HG02884 (cell line): ENCODE results near the gene KLF12.

Experiments used
- ATAC-seq: cut with Tn5 transposase; IDR thresholded peaks from one replicate; pipeline ENCODE4 v1.9.1; 2021; ENCODE audit warnings: mild to moderate bottlenecking, moderate library complexity; ENCODE audit not compliant: unreplicated experiment

Gene KLF12

GRCh38 chr13:74134221-74134776 lies at the start of gene KLF12:
KLF12 (minus strand) TSS chr13:74134404.
- peak; percentile 51 for ATAC-seq

GRCh38 chr13:74182491-74182890 lies 48.3 kb upstream of the KLF12 start:
- no peak for ATAC-seq

DNA sequence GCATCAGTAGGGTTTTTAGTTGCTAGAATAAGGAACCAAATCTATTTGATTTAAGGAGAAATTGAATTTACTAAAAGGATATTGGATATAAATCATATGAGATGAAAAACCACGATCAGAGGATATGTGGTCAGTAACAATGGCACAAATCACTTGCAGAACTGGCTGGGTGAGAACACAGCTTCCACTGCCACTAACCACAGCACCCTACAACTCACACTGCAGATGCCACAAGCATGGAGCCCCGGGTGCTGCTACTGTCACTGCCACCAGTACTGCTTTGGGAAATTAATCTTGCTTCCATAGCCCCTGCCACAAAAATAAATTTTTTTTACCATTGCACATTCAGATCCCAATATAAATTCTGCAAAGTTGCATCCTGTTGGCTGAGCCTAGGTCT lies 40.6 kb upstream of the KLF12 start:
- no peak for ATAC-seq

- ATAC-seq, result no peak
Observed at GRCh38 chr13:74173822-74174221, 39.6 kb upstream of the KLF12 start.

GRCh38 chr13:74171641-74172040 lies 37.4 kb upstream of the KLF12 start:
- ATAC-seq, result no peak

DNA sequence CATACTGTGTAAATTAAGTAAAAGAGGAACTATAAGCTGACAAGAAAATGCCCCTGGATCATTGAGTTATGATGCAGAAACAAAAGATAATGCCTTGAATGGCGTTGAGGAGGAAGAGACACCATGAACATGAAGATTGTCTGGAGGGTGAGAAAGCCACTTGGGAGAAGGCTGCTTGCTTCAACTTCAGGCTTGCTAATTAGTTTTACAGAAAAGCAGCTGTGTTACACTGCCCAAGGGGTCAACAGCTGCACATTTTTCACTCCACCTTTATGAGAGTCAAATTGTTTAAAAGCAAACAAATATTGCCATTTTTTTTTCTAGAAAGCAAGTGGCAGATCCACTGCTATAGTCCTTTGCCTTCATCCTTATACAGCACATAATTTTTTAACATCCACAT lies 35.5 kb upstream of the KLF12 start:
- no peak for ATAC-seq

DNA sequence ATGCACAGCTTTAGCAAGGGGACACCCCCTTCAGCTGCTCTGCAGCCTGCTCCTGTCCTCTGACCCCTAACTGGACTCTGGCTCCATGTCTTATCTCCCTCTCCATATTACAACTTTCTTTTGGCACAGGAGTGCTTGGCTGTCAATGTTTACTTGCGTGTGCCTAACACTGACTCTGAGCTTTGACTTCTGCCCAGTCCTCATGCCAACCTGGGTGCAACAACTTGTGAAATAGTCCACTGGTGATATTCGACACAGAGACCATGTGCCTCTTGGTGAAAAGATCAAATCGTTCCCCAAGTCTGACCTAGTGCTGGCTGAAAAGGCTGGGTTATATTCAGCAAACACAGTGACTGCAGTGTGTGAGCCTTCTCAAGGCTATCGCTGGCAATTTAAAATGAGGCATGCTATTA lies 34.1 kb upstream of the KLF12 start:
- no peak for ATAC-seq

- ATAC-seq, result no peak
Observed at GRCh38 chr13:74166261-74167004, 32.2 kb upstream of the KLF12 start.

DNA sequence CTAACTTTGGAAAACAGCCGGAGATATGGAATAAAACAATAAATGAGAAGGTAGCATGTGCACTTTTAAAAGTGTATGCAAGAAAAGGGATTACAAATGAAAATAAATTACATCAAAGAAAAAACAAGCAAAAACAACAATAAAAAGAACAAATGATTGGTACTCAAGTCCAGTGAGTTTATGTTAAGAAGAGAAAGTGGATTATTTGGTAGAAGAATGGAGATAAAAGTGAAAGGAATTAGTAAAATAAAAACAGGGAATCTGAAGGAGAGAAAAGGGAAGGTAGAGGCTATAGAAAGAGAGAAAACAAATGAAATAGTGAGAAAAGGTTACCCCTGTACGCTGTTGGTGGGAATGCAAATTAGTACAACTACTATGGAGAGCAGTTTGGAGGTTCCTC lies 28.6 kb upstream of the KLF12 start:
- no peak for ATAC-seq

- ATAC-seq, result no peak
Observed at GRCh38 chr13:74162135-74162534, 27.9 kb upstream of the KLF12 start.

GRCh38 chr13:74158571-74159352 lies 24.6 kb upstream of the KLF12 start:
- ATAC-seq, result no peak

DNA sequence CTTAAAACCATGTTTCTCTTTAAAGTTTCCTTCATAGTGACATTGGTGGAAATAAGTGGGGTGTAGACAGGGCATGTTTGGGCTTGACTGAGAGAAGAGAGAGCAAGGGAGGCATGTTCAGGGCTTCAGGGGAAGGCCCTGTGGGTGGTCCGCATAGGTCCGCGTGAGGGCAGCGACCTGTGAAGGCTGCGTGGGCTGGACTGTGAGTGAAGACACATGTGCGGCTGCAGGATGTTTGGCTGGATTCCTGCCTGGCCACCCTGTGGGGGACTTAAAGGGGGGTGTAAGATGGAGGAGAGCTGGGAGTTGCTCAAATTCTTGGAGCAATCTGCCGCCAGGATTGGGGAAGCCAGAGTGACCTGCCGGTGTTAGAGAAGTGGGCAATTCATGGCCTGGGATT lies 23.8 kb upstream of the KLF12 start:
- no peak for ATAC-seq

DNA sequence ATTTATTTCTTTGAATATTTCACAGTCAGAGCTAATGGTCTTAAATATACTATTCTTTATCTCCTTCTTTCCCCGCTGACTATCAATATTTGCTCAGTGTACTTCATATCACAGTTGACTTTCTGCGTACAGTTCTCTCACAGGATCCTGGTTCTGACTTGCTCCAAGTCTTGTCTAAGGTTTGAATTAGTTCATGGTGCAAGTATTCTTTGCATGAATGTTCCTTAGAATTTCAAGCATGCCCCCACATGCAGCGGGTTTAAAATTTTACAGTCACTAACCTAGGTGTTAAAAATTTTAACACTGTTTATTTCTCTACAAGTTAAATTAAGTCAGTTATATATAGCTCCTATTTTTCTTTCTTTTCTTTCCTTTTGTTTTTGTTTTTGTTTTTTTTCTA lies 20.8 kb upstream of the KLF12 start:
- ATAC-seq, result no peak

GRCh38 chr13:74153316-74153715 lies 19.1 kb upstream of the KLF12 start:
- no peak for ATAC-seq

GRCh38 chr13:74151859-74152258 lies 17.7 kb upstream of the KLF12 start:
- no peak for ATAC-seq

- no peak for ATAC-seq
Observed at GRCh38 chr13:74148352-74148751, 14.1 kb upstream of the KLF12 start.

DNA sequence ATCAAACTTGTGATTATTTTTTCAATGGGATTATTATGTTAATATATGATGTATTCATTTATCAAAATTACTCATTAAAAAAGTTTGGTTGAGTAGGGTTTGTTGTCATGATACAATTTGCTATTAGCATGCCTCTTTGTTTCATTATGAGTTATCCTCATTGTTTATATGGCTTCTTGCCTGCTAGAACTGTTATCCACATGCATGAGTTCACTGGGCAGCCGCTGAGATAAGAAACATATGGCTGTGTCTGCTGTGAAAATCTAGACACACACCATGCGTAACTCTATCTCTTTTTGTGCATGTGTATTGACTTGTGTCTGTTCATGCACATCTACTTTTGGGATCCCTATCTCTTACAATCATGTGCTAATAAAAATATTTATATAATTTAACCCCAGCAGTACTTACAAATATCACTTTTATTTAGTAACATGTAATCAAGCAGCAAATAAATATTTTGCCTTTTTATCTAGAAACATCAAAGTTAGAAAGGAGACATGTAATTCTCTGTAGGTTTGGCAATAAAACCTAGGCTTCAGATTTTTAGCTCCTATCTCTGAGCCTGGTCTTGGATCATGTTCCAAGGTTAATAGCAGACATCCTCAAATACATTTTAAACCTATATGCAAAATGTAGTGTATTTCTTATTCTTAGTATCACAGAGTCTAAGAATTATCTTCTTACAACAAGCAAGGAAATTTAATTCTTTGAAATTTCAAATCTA lies 11.2 kb upstream of the KLF12 start:
- no peak for ATAC-seq

GRCh38 chr13:74144269-74144668 lies 10.1 kb upstream of the KLF12 start:
- no peak for ATAC-seq

GRCh38 chr13:74142257-74142656 lies 8.1 kb upstream of the KLF12 start:
- ATAC-seq, result no peak

GRCh38 chr13:74138241-74138640 lies 4.0 kb upstream of the KLF12 start:
- no peak for ATAC-seq

- ATAC-seq, result no peak
Observed at GRCh38 chr13:74136084-74136658, 2.0 kb upstream of the KLF12 start.
